GM21515 (cell line): ENCODE measurements around the gene RAPGEF4.
"Not testable (repeated sequence)": the region's sequence is repeated elsewhere in the genome, so short reads cannot be mapped to it uniquely, and the experiment has no call there.

Experiments used
- ATAC-seq: cut with Tn5 transposase; IDR thresholded peaks from one replicate; pipeline ENCODE4 v1.9.1; 2021; ENCODE audit not compliant: unreplicated experiment

Gene RAPGEF4

DNA sequence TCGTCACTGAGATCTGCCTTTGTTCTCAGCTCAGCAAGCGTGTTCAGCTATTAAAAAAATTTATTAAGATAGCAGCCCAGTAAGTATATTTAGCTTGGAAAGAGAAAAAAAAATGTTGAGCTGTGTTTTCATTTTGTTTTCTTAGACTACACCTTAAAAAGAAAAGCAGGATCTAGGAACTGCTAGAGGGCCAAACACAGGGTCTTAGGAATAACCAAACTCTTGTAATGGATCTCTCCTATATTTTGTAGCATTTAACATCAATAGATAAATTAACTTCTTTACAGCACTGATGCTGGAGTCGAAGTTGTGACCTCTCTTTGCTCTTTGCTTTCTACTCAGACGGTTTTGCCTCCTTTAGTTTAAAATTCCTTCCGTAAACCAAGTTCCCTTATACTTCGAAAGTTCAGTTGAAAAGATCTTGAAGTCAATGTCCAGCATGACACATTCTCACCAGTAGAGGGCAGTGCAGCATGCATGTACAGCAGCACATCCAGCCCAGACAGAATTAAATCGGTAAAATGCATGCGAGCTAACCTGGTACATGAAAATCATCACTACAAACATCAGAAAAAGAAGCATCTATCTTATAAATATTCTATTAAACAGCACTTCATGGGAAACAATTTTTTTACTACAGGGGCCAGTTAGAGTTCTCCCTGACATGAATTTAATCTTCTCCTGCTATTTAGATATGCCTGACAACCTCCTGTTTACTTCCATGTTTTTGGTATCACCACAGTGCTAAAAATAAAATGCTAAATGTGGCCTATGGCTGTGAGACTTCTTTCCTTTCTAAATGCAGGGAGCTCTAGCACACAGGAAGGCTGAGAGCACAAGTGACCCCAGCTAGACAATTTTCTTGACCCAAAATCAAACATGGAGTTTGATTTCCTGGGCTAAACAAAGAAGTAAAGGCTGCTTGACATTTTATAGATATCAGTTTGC lies 291.8 kb downstream of the RAPGEF4 start:
- ATAC-seq = peak; percentile 63

DNA sequence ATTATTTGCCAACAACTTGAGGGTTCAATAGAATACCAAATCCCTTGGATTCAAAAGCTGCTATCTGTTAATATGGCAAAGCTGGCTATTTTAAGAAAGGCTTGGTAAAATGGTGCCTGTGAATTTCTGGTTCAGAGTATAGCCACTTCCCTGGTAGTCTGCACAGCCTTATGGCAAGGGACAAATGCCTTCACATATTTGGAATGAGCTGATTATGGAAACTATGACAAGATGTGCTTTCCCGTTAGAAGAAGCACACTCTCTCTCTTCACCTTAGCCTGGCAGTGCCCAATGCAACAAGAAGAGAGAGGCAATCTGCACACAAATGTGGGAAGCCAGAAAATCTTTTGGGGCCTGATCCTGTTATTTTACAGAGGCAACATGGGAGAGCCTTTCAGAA lies 292.5 kb downstream of the RAPGEF4 start:
- no peak for ATAC-seq

DNA sequence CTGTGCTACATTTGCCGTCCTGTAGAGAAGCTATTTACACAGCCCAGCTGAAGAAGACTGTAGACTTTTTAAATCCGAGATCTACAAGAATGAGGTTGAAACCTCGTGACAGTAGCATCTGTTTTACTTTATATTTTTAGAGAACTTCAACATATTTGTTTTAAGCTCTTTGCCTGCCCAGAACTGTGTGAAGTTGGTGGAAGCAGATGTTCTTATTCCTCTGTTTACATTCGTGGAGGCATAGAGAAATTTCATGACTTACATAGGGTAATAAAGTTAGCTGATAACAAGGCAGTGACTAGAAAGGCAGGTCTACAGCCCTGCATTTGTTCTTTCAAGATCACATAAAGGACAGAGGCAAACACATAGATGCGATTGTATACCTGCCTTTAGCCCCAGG lies 293.0 kb downstream of the RAPGEF4 start:
- ATAC-seq = no peak

DNA sequence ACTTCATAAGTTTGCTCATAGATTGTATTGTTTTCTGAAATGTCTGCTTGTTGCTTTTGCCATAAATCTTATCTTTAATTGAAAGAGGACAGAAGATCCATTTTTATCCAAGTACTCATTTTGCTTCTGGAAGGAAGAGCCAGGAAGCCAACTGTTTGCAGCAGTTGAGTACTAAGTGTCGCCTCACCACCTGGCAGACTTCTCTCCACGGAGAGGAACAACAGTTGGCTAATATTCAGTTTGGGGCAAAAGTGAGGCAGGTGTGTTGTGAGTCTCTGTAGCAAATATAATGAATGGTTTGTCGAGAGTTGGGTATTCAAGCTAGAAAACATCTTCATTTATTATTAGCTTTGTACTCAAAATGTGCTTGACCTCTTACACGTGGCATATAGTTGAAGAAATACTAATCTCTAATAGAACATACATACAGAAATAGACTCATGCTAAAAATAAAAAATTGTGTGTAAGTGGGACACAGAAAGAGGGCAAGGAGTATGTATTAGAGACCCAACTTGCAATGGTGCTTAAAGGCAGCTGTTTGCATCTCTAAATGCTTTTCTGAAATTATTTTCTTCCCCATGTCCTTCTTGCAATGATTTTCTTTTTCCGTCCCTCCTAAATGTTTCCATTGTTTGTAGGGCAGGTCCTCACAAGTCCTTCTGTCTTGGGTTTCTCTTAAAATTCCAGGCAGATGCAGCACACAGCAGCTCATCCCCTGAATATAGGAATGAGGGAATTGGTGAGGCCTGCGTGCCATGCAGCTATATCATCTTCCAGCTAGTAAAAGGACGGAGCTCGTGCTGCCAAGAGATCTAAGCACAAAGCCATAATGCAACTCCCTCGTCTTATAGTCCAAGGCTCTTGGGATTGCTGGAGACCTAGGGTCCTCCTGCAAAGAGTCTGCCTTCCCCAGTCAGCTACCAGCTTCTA lies 295.2 kb downstream of the RAPGEF4 start:
- no peak for ATAC-seq

DNA sequence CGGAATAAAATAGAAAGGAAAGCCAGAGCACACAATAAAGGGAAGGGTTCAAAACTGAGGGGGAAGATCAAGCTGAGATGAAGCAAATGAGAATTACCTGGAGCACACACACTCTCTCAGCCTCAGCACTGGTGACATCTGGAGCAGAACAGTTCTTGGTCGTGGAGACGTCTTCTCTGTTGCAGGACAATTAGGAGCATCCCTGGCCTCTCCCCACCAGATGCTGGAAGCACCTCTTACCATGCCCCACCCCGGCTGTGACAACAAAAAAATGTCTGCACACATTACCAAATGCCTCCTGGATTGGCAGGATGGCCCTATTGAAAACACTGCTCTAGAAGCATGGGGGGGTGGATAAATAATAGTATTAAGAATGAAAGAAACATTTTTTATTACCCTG lies 296.4 kb downstream of the RAPGEF4 start:
- ATAC-seq = no peak

DNA sequence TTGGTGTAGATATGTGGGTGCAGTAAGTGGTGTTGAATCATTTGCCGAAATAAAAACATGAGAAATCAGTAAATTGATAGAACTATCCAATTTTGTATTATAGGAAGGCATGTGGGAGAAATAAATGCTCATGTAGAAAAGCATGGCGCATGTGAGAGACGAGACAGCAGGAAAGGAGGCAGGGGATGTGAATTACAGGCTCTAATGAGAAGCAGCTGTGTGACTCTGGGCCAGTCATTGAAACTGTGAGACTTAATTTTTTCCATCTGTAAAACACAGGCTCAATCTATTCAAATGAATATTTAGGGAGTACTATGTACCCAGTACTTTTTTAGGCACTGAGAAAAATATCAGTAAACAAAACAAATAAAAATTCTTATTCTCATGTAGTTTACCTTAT lies 297.4 kb downstream of the RAPGEF4 start:
- no peak for ATAC-seq

DNA sequence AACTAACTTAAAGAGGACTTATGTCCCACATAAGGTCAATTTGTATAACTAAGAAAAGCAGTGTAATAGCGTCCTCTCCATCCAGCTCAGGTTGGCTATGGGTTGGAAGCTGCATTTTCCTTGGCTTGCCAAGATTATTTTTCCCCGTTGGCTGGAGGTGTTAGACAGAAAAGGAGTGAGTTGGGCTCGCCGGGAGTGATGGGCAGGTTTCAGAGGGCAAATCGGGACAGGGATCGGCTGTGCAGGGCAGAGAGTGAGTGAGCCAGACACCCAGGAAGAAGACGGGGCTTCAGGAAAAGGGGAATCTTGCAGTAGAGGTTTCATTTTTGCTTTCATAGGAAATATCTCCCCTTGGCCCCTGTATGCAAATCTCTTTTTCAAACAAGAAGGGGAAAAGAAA lies 298.5 kb downstream of the RAPGEF4 start:
- ATAC-seq = no peak

DNA sequence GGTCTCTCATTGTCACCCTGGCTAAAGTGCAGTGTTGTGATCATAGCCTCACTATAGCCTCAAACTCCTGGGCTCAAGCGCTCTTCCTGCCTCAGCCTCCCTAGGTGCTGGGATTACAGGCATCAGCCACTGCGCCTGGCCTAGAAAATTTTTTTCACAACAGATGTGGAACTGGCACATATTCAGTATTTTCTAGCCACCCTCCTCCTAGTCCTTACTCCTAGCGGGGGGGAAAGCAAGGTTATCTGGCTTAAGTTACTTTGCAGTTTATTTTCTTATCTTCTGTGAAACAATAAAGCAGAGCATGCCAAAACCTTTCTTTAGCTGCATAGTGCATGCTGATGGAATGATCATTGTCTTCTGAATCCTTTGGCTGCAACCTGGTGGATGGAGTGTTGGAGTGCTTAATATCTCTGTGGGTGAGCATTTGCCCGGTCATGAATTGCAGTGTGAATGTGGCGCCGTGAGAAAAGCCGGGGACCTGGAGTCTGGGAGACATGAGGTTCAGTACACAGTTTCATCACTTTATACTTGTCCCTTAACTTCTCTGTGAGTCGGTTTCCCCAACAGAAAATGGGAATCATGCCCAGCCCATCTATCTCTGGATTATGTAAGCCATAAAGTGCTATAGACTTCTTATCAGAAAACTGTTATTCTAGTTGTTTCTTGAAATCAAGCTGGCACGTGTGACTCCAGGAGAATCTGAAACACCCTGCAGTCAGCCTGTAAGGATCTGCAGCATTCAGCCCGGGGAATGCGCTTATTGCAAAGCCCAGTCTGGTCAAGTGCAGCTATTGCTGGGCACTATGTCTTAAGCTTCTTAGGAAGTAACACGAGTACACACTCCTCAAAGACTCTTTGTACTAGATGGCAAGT lies 301.8 kb downstream of the RAPGEF4 start:
- ATAC-seq = no peak

DNA sequence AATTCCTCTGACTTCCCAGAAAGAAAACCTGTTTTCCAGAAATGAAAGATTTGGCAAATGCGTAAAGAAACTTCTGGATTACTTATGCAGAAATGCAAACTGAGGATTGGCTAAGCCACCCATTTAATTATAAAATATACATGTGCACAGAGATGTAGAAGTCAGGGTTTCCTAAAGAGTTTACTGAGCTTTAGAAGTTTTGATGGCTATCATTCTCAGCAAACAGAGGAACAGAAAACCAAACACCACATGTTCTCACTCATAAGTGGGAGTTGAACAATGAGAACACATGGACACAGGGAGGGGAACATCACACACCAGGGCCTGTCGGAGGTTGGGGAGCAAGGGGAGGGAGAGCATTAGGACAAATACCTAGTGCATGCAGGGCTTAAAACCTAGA lies 302.6 kb downstream of the RAPGEF4 start:
- ATAC-seq = not testable (repeated sequence)

DNA sequence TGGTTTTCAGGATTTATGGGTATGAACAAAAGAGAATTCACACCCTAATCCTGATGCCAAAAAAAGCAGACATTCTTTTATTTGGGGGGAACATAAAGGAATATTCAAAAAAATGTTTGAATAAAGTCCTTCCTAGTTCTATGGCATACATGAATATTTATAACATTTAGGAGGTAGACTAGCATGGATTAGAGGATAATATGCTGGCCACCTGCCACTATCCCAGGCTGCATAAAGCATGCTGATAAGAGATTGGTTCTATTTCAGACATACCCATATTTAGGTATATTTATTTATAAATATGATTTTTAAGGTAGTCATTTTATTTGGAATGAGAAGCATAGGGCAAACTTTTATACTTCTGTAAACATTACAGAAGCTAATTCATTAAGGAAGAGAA lies 305.1 kb downstream of the RAPGEF4 start:
- no peak for ATAC-seq

DNA sequence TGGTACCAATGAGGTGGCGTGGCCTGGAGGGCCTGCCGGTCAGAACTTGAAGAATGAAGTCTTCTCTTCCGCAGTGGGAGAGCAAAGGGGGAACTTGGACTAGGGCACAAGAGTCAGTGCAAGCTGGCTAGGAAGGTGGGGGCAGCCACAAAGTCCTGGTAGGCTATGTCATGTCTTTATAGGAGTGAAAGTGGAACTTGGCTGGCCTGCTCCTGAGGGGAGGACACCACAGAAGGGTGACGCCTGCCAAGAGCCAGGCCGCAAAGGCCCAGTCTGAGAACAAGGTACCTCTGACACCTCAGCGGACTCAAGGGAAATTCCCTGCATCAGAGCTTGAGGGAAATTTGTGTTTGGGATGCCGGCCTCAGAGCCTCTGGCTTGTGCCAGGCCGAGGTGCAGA lies 307.8 kb downstream of the RAPGEF4 start:
- no peak for ATAC-seq

DNA sequence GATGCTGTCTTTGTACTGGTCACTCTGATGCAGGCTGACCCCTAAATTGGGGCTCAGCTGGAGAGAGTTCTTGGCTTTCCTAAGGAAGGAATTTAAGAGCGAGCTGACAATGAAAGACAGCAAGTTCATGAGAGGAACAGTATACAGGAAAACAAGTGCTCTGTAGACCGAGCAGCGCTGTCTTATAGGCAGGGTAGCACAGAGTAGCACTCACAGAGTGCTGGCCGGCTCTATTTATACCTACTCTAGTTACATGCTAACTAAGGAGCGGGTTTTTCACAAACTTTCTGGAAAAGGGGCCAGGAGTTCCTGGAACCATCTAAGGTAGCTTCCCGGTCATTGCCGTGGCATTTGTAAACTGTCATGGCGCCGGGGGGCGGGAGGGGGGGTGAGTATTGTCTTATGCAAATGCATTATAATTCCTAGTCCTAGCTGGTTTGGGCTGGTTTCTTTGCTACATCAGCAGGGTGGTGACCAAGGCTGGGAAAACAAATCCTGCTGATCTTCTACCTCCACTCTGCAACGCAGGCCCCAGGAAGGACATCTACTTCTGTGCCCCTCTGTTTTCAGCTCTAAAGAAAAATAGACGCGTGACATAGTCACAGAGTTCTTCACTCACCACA lies 308.4 kb downstream of the RAPGEF4 start:
- ATAC-seq = no peak

DNA sequence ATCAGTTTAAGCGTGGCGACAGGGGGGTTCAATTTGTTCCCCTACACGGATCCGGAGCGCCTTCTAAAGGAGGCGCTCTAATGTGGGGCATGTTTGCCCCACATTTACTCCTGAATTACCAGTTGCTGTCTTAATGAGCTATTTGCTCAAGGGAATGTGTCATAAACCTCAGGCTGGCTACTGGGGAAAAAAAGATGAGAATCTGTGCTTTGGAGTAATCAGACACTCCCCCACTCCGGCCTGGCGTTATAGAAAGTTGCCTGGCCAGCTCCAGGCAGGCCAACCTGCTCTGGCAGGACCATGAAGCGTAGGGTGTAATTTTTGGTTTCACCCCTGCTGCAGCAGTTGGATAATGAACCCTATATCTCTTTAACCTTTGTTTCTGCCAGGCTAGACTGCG lies 309.0 kb downstream of the RAPGEF4 start:
- no peak for ATAC-seq

DNA sequence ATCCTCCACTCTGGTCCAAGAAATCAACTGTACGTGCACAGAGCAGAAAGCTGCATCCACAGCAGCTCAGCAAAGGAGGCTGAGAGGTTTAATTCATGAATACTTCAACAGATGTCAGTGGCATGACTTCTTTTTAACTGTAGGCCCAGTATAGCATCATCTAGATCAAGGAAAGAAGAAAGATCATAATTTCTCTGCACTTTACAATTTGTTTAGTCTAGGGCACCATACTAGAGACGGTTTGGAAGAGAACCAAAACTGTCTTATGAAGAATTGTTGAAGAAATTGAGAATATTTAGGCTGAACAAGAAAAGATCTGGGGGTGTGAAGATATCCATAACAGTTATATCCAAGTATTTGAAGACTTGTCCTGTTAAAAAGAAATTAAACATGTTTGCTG lies 309.5 kb downstream of the RAPGEF4 start:
- ATAC-seq = no peak

DNA sequence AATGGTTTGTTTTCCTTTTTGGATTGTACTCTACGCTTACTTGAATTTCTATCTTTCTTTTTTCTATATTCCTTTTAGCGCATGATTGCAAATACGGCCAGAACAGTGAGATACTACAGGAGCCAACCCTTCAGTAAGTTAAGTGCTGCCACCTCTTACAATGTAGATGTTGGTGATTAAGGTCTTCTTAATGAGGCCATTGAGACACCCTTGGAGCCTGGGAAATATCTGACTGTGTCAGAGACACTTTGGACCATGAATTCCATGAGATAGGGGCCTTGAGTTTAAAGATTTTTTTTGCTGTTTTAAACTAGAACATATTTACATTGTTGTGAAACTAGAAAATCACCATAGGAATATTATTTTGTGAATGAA lies 312.9 kb downstream of the RAPGEF4 start:
- ATAC-seq = no peak

DNA sequence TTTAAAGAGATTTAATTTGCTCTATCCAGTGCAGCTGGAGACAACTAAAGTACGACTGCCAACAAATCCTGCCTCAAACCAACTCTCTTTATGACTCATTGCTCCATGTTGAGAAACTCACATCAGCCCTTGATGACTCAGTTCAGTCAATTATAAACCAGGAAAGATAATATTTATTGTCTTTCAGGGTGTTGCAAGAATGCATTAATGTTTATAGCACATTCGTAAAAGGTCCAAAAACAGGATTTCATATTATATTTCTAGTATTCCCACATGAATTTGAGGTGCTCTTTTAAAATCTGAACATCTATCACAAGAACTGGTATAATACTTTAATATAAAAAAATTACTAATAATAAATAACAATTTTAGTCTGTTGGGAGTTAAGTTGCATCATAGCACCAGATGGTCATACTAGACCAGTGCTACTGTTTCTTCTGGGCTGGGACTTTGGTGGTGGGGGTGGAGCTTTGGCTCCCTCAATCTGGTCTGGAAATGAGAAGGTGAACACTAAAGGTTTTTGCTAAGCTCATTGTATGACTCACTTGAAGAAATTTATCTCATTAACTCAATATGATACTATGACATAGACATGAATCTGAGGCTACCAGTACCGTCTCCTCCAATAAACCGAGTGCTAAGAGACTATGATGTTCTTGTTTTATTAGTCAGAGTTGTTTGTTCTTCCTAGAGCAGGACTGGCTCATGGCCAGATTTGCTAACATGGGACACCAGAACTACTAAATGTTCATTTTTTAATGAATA lies 313.4 kb downstream of the RAPGEF4 start:
- peak; percentile 83 for ATAC-seq

DNA sequence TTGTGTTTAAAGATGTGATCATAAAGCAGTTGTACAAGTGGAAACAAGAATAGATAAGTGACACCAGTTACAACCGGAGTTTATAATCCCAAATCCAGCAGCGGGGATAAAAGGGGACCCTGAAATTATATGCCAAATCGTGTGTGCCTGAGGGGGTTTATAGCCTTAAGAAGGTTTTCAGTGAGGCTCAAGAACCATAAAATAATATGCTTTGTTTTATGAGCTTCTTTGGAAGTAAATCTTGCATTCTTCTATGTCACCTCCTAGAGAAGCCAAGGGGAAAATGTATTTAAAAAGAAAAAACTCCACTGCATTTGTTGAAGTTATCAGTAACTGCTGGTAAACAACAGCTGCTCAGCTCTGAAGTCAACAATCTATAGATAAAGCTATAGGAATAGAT lies 314.2 kb downstream of the RAPGEF4 start:
- ATAC-seq = no peak

DNA sequence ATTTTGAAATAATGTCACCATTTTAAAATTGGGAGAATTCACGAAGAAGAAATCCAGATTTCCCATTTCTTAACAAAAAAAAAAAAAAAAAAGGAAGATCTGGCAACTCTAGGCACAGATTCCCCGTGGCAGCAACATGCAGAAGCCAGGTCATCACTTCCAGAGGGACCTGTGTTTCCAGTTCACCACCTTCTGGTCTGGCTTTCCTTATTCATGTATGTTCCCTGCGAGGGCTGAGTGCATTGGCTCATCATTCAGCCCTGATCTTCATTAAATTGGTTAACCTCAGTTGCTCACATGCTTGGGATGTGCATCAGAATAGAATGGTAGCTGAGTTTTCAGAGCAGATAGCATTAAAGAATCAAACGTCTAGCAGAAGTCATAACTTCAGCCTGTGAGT lies 315.0 kb downstream of the RAPGEF4 start:
- no peak for ATAC-seq

DNA sequence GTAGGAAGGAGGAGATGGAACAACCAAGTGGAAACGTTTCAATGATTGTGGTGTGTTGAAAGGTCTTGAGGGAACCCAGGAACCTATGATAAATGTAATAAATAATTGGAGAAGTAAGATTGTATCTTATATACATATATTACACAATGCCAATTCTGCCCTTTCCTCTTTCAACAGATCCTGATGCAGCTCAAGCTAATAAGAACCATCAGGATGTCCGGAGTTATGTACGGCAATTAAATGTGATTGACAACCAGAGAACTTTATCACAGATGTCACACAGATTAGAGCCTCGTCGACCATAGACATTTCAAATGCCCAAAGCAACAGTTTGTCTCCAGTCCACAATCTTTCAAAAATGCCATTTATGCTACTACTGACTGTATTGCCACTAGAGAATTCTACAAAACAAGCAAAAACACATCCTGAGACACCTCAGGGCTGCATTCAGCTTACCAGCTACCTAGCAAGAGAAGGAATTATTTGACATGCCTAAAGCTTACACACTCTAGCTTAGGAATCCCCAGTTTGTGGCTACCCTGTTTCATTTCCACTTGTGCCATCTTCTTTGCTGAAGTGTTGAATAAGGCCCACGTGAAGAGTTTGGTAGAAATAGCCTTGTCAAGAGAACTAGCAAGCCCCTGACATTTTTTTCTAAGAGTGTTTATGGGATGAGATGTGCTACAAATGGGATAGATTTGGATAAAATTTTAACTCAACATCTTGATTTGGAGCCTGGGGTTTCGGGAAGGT lies 316.0 kb downstream of the RAPGEF4 start:
- no peak for ATAC-seq
